SJCRH30 (cell line): ENCODE results near the gene ZNF653. TPM values are rescaled to one million over a fixed set of nuclear protein-coding genes. Genes with fewer than 3 reads are reported as not detected.
A peak's percentile ranks its signal among the peaks of the same experiment; 100 is the strongest.
"Not testable (repeated sequence)": the region's sequence is repeated elsewhere in the genome, so short reads cannot be mapped to it uniquely, and the experiment has no call there.

Source experiments
- DNase-seq, 2 experiments: peaks; one replicate each; pipeline ENCODE4 v3.0.0-alpha.2; 2015 to 2020
- H3K27ac ChIP-seq: fragments of 250-450 bp; sonication (Bioruptor Pico); 2 replicates; pipeline ENCODE4 v1.5.1; 2020; ENCODE audit warnings: mild to moderate bottlenecking, moderate library complexity
- H3K27me3 ChIP-seq: fragments of 250-450 bp; sonication (Bioruptor Pico); 2 replicates; pipeline ENCODE4 v1.5.1; 2020; ENCODE audit warnings: mild to moderate bottlenecking, moderate library complexity
- H3K36me3 ChIP-seq: fragments of 250-450 bp; sonication (Bioruptor Pico); 2 replicates; pipeline ENCODE4 v1.5.1; 2020; ENCODE audit warnings: mild to moderate bottlenecking, moderate library complexity
- H3K4me1 ChIP-seq: fragments of 250-450 bp; sonication (Bioruptor Pico); 2 replicates; pipeline ENCODE4 v1.5.1; 2020; ENCODE audit warnings: mild to moderate bottlenecking, moderate library complexity
- H3K4me3 ChIP-seq: fragments of 250-450 bp; sonication (Bioruptor Pico); 2 replicates; pipeline ENCODE4 v1.5.1; 2020; ENCODE audit warnings: mild to moderate bottlenecking, moderate library complexity
- H3K9me3 ChIP-seq: fragments of 250-450 bp; sonication (Bioruptor Pico); replicated peaks from 2 replicates; pipeline ENCODE4 v1.5.1; 2020; ENCODE audit warnings: mild to moderate bottlenecking, moderate library complexity
- total RNA-seq: library from RNA; depleted of rRNA; stranded (reverse); fragments of >200 nt; shearing (Covaris generic); gene quantifications from 2 replicates; pipeline ENCODE4 v1.2.3, GENCODE V29; 2014; rRNA removed

Gene ZNF653
- total RNA-seq, 1 experiment from 2014 or later: 3.5 TPM

DNA sequence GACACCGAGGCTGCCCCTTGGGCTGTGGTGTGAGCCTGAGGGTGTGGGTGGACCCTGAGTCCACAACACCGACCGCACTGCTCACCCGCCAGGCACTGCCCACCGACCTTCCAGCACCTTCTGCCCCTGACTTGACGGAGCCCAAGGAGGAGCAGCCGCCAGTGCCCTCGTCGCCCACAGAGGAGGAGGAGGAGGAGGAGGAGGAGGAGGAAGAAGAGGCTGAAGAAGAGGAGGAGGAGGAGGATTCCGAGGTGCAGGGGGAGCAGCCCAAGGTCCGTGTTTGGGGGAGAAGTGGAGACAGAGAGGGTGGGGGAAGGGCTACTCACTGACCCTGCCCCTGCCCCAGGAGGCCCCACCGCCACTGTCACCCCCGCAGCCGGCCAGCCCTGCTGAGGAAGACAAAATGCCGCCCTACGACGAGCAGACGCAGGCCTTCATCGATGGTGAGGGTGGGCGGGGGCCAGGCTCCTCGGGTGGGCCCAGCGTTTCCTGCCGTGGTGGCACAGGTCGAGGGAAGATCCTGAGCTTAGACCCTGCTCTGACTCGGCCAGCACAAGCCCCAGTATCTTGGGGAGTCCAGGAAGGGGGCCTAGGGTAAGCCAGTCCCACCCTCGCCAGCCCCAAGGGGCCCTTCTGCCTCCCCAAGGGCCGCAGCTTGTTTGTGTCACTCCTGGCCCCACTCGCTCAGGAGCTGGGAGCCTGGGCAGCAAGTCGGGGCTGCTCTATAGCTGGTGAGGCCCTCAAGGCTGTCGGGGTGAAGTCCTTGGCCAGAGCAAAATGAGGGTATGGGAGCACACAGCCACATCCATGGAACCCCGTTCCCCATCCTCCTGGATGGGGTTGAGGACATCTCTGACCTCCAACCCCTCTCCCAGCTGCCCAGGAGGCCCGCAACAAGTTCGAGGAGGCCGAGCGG is 58.0 kb downstream of the ZNF653 start:
- peaks cover 13% of the 10 kb centered on the region; the same call in 1 of the 2 replicates for H3K36me3 ChIP-seq
- no peak overlapping the region for H3K4me3 ChIP-seq
- H3K27me3 ChIP-seq: no peaks in the 10 kb centered on the region
- 0 out of 2 replicates have a peak, but pooled peaks cover 2% of the 10 kb centered on the region for H3K4me1 ChIP-seq
- DNase-seq: no peak
- H3K27ac ChIP-seq: no peak overlapping the region
- no peaks in the 10 kb centered on the region for H3K9me3 ChIP-seq

DNA sequence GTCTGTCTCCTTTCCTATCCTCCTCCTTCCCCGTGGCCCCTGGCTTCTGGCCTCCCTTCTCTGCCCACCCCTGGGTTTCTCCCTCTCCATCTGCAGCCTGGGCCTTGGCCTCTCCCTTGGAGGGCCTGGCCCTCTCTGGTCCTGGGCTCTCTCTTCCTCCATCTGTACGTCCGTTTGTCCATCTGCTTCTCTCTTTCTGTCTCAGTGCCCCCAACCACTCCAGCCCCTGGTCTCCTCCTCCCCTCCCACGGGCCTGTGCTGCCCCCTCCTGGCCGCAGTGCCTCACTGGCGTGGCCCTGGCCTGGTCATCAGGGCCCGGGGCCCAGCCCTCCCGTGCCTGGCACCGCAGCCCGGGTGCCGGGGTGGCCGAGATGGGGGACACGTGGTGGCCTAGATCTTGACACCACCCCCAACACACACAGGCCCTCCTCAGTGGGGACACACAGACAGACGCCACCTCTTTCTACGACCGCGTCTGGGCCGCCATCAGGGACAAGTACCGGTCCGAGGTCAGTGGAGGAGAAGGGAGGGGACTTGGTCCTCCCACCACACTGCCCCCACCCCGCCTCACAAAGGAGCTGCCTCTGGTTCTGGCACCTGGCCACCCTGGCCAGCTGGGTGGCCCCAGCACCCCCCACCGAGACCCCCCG is 58.9 kb downstream of the ZNF653 start:
- Histone ChIP-seq H3K36me3 (peaks cover 19% of the 10 kb centered on the region), H3K4me3 (no peak overlapping the region), H3K27ac (no peak overlapping the region), H3K9me3 (no peaks in the 10 kb centered on the region), H3K27me3 (no peaks in the 10 kb centered on the region), H3K4me1 (no peaks in the 10 kb centered on the region)
- DNase-seq: peak; percentile 50 to 61

DNA sequence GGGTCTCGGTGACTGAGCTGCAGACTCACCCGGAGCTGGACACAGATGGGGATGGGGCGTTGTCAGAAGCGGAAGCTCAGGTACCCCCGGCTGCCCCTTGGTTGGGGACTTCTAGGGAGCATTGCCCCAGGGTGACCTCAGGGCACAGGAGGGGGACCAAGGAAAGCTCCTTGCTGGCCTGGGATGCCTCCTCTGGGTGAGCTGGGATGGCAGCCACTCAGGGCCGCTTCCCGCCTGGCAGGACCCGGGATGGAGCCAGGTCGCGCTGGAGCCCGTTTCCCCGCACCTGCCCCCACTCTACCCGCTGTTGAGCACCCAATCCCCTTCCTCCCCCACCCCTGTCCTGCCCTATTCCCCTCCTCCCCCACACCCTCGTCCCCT is 59.4 kb downstream of the ZNF653 start:
- Histone ChIP-seq H3K4me3 (no peak overlapping the region), H3K4me1 (no peaks in the 10 kb centered on the region), H3K27me3 (no peaks in the 10 kb centered on the region), H3K36me3 (peaks cover 23% of the 10 kb centered on the region), H3K9me3 (no peaks in the 10 kb centered on the region), H3K27ac (no peak overlapping the region)
- no peak for DNase-seq

DNA sequence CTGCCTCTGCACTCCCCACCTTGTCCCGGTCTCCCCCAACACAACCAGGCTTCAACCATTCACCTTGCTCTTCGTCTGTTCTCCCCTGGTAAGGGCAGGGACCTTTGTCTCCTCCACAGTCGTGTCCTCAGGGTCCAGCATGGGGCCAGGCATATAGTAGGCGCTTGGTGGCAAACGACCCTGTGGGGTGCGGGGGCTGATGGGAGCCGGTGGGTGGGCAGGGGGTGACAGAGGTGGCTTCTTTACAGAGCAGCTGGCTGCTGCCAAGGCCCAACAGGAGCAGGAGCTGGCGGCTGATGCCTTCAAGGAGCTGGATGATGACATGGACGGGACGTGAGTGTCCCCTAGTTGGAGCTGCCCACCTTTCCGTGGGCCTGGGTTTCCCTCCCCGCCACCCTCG is 60.5 kb downstream of the ZNF653 start:
- DNase-seq: no peak
- no peaks in the 10 kb centered on the region for H3K27me3 ChIP-seq
- H3K4me3 ChIP-seq: no peak overlapping the region
- no peak overlapping the region for H3K27ac ChIP-seq
- H3K9me3 ChIP-seq: no peaks in the 10 kb centered on the region
- H3K36me3 ChIP-seq: peaks cover 25% of the 10 kb centered on the region
- no peaks in the 10 kb centered on the region for H3K4me1 ChIP-seq

DNA sequence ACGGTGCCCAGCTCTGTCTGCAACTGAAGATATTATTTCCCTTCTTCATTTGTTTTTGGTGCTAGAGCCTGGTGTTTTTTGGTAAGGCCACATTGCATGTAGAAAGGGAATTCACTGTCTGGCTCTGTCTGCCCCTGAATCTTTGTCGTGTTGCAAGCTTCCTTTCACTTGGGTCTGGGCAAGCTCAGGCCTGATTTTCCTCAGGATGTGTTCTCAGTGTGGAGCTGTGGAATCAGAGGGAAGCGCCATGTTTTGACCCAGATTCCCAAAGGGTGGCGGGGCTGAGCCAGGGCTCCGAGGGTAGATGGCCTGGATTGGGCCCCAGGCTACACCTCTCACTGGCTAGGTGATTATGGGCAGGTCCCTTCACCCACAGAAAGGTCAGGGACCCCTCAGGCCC is 61.6 kb downstream of the ZNF653 start:
- Histone ChIP-seq H3K9me3 (no peaks in the 10 kb centered on the region), H3K27ac (no peak overlapping the region), H3K4me3 (no peak overlapping the region), H3K36me3 (peaks cover 22% of the 10 kb centered on the region), H3K27me3 (no peaks in the 10 kb centered on the region), H3K4me1 (no peaks in the 10 kb centered on the region)
- DNase-seq: no peak

DNA sequence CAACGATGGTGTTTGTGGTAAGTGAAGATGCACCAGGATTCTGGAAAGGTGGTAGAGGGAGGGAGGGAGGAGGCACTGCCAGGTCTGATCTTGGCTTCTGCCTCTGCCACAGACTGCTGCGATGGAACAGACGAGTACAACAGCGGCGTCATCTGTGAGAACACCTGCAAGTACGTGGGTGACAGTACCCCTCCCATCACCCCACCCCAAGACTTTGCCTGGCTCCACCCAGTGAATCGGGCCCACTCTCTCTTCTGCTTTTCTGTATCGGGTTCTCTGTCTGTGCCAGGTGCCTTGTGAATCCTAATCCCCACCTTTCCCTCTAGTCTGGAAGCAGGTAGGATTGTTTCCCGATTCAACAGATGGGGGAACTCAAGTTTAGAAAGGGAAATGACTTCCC is 67.7 kb downstream of the ZNF653 start:
- Histone ChIP-seq H3K27ac (no peak overlapping the region), H3K27me3 (no peaks in the 10 kb centered on the region), H3K9me3 (no peaks in the 10 kb centered on the region), H3K4me1 (no peaks in the 10 kb centered on the region), H3K4me3 (no peak overlapping the region), H3K36me3 (peaks cover 24% of the 10 kb centered on the region)
- no peak for DNase-seq

DNA sequence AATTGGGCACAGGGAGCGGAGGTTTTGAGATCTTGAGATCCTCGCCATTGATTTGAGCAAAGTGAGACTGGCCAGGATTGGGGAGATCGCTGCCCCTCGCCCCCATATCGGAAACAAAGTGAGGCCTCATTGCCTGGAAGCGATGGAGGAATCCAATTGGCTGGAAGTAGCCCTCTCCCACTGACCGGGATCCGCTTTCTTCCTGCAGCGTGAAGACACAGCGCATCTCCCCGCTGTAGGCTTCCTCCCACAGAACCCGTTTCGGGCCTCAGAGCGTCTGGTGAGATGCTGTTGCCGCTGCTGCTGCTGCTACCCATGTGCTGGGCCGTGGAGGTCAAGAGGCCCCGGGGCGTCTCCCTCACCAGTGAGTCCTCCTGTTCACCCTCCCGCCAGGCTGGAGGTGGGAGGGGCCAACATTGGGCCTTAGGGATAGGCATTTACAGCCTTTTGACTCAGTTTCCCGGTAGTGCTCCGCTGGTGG is 69.8 kb downstream of the ZNF653 start:
- H3K27me3 ChIP-seq: no peaks in the 10 kb centered on the region
- peak overlapping the region; percentile 69 for H3K27ac ChIP-seq
- H3K4me1 ChIP-seq: no peaks in the 10 kb centered on the region
- DNase-seq: peak; percentile 35 to 44
- H3K36me3 ChIP-seq: peaks cover 10% of the 10 kb centered on the region
- H3K9me3 ChIP-seq: no peaks in the 10 kb centered on the region
- H3K4me3 ChIP-seq: peak overlapping the region; percentile 82

DNA sequence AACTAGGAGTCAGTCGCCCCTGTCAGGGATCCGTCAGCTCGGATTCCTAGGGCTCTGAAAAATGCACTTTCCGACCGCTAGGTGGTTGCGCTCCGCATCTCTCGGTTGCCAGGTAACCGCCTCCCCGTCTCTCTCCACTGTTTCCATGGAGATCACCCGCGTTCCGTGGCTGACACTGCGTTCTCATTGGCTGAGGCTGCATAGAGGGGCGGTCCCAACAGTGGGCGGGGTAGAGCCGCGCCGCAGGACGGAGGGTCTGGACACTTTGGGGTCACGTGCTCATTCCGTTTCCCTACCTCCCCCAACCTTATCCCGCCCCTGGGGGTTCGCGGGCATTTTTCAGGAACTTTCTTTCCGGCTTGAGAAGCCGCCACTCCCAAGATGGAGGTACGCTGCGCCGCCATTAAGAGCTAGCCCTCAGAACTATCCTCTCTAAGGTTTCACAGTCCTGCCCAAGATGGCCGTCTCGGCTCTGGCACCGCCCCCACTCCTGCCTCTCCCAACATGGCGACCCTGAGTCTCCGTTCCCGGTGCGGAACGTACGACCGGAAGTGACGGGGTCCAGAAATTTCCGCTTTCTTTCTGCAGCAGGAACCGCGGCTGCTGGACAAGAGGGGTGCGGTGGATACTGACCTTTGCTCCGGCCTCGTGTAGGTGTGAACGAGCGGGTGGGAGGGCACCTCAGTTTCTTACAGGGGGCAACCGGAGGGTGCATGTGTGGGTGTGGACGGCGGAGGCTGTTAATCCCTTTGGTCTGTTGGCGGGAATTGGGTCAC is 70.4 kb downstream of the ZNF653 start, which contains the start of the genes ODAD3 and PRKCSH:
Gene ODAD3, minus strand, starts transcription at position 65 of the 776 bp plus-strand sequence. CDS start 105 bp downstream, outside the sequence.
Gene PRKCSH, plus strand, starts transcription at position 579 of the 776 bp plus-strand sequence. CDS start 483 bp downstream, outside the sequence.
- H3K4me3 ChIP-seq: peak within 1 kb of the TSS; percentile 82
- H3K27me3 ChIP-seq: no peaks in the 10 kb centered on the region
- H3K36me3 ChIP-seq: peaks cover 10% of the 10 kb centered on the region
- H3K27ac ChIP-seq: peak within 1 kb of the TSS; percentile 69
- H3K4me1 ChIP-seq: no peaks in the 10 kb centered on the region
- no peaks in the 10 kb centered on the region for H3K9me3 ChIP-seq
- DNase-seq: peak; percentile 99

DNA sequence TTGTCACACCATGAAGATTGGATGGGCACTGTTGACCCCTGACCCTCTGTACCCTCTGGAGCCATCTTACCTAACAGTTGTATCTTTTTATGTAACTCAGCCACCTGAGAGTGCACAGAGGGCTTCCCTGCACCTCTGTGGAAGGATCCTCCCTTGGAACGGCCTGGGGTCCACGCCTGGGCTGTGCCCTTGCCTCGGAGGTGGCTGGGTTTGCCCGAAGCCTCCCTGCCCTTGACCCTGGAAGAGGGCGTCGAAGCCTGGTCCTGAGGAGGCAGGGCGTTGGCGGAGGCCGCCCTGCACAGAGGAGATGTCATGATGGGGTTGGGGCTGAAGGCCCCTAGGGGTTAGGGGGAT is 71.0 kb downstream of the ZNF653 start:
- Histone ChIP-seq H3K36me3 (peaks cover 10% of the 10 kb centered on the region), H3K27me3 (no peaks in the 10 kb centered on the region), H3K9me3 (no peaks in the 10 kb centered on the region), H3K4me3 (peak overlapping the region; percentile 82), H3K27ac (no peak overlapping the region), H3K4me1 (no peaks in the 10 kb centered on the region)
- no peak for DNase-seq

DNA sequence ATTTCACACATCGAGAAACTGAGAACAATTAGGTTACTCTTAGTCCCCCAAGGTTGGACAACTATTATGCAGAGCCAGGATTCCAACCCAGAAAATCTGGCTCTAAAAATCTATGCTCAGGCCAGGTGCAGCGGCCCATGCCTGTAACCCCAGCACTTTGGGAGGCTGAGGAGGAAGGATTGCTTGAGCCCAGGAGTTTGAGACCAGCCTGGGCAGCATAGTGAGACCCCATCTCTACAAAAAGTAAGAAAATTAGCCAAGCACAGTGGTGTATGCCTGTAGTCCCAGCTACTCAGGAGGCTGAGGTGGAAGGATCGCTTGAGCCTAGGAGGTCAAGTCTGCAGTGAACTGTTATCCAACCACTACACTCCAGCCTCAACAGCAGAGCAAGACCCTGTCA is 72.1 kb downstream of the ZNF653 start:
- not testable (repeated sequence) for H3K9me3 ChIP-seq, H3K4me1 ChIP-seq, H3K36me3 ChIP-seq, H3K27ac ChIP-seq, H3K4me3 ChIP-seq, H3K27me3 ChIP-seq, DNase-seq

Other genes starting within 250 kb of the ZNF653 start
- gene DOCK6, start 243.3 kb downstream of the ZNF653 start, total RNA-seq: 15.2 and 18.3 TPM in 2 replicates
- gene TSPAN16, start 209.7 kb downstream of the ZNF653 start, total RNA-seq: not detected in 2 replicates
- 0.58 and 0.83 TPM in 2 replicates for gene RAB3D, start 166.2 kb downstream of the ZNF653 start, total RNA-seq
- 38.8 and 39.5 TPM in 2 replicates for gene TMEM205, start 159.6 kb downstream of the ZNF653 start, total RNA-seq
- not detected in 2 replicates for gene CCDC159, start 159.3 kb downstream of the ZNF653 start, total RNA-seq
- gene PLPPR2, start 150.4 kb downstream of the ZNF653 start, total RNA-seq: 0.10 and 0.59 TPM in 2 replicates
- 1.2 and 2.4 TPM in 2 replicates for gene SWSAP1, start 131.2 kb downstream of the ZNF653 start, total RNA-seq
- 8.4 and 9.9 TPM in 2 replicates for gene EPOR, start 121.5 kb downstream of the ZNF653 start, total RNA-seq
- not detected in 2 replicates for gene RGL3, start 86.5 kb downstream of the ZNF653 start, total RNA-seq
- 0.18 and 0.22 TPM in 2 replicates for gene ODAD3, start 70.7 kb downstream of the ZNF653 start, total RNA-seq
- 136 and 164 TPM in 2 replicates for gene PRKCSH, start 70.2 kb downstream of the ZNF653 start, total RNA-seq
- gene ELAVL3, start 24.8 kb downstream of the ZNF653 start, total RNA-seq: not detected in 2 replicates
- gene ECSIT, start 23.3 kb upstream of the ZNF653 start, total RNA-seq: 22.3 and 22.6 TPM in 2 replicates
- gene CNN1, start 33.0 kb upstream of the ZNF653 start, total RNA-seq: 1.4 TPM in 2 replicates
- 37.3 and 38.1 TPM in 2 replicates for gene ELOF1, start 53.4 kb upstream of the ZNF653 start, total RNA-seq
- gene ACP5, start 71.8 kb upstream of the ZNF653 start, total RNA-seq: 0.75 and 2.4 TPM in 2 replicates
- 11.8 and 13.4 TPM in 2 replicates for gene ZNF627, start 91.6 kb upstream of the ZNF653 start, total RNA-seq
- gene ZNF823, start 233.1 kb upstream of the ZNF653 start, total RNA-seq: 8.7 and 10.5 TPM in 2 replicates